GM10248 (cell line): ENCODE results near the gene CHCHD6.

Experiments
- CTCF ChIA-PET: fragments of 300-600 bp; sonication (Branson Sonifier 250); formaldehyde crosslinking; extraction: SDS; loops from one replicate; lab custom pipeline; 2021; ENCODE audit warnings: antibody characterized with exemption; lab: Yijun Ruan, JAX
- POLR2A ChIA-PET: fragments of 350-650 bp; sonication (Branson Sonifier 250); formaldehyde crosslinking; extraction: SDS; loops from one replicate; lab custom pipeline; 2020; ENCODE audit warnings: antibody characterized with exemption; lab: Yijun Ruan, JAX
- DNase-seq: peaks from one replicate; pipeline ENCODE4 v3.0.0; 2012; ENCODE audit errors: extremely low spot score
- CTCF ChIP-seq: IDR thresholded peaks from 2 replicates; pipeline ENCODE4 v1.5.1; 2012; ENCODE audit warnings: mild to moderate bottlenecking, low read depth; ENCODE audit errors: extremely low read depth, missing control alignments, control extremely low read depth

The CHCHD6 gene

GRCh38 chr3:126659915-126660886 lies 43.8 kb upstream of the CHCHD6 start:
- TF ChIP-seq CTCF: no peak
- ChIA-PET CTCF (interaction anchor here (0.6 to 3.5 kb wide), 5 partner anchors 9 to 912 kb away, joined by 3 to 16 read pairs (median 3); no protein-coding TSS in a partner anchor), POLR2A (no interaction called here)
- no peak for DNase-seq

GRCh38 chr3:126661532-126662364 lies 42.3 kb upstream of the CHCHD6 start:
- TF ChIP-seq CTCF: no peak
- CTCF ChIA-PET: interaction anchor here (1.3 to 3.5 kb wide), 2 partner anchors 18 kb away, joined by 3 to 16 read pairs; no protein-coding TSS in a partner anchor
- no peak for DNase-seq
- POLR2A ChIA-PET: no interaction called here

- no peak for TF ChIP-seq CTCF
- ChIA-PET CTCF (interaction anchor here (1.3 kb wide), 1 partner anchor 16 kb away, joined by 3 read pairs; no protein-coding TSS in a partner anchor), POLR2A (no interaction called here)
- no peak for DNase-seq
Observed at GRCh38 chr3:126663257-126663656, 40.8 kb upstream of the CHCHD6 start.

GRCh38 chr3:126663750-126664149 lies 40.3 kb upstream of the CHCHD6 start:
- DNase-seq: no peak
- ChIA-PET POLR2A (no interaction called here), CTCF (no interaction called here)
- TF ChIP-seq CTCF: no peak

GRCh38 chr3:126664591-126665214 lies 39.3 kb upstream of the CHCHD6 start:
- TF ChIP-seq CTCF: no peak
- DNase-seq: no peak
- CTCF ChIA-PET: no interaction called here
- POLR2A ChIA-PET: no interaction called here
